ENCODE results near the gene DPP9. TPM values are rescaled to one million over a fixed set of nuclear protein-coding genes. Genes with fewer than 3 reads are reported as not detected.
A peak's percentile ranks its signal among the peaks of the same experiment; 100 is the strongest.

The DPP9 gene
- polyA plus RNA-seq, 3 donors: 12.6 to 23.8 (median 13.9) TPM

DNA sequence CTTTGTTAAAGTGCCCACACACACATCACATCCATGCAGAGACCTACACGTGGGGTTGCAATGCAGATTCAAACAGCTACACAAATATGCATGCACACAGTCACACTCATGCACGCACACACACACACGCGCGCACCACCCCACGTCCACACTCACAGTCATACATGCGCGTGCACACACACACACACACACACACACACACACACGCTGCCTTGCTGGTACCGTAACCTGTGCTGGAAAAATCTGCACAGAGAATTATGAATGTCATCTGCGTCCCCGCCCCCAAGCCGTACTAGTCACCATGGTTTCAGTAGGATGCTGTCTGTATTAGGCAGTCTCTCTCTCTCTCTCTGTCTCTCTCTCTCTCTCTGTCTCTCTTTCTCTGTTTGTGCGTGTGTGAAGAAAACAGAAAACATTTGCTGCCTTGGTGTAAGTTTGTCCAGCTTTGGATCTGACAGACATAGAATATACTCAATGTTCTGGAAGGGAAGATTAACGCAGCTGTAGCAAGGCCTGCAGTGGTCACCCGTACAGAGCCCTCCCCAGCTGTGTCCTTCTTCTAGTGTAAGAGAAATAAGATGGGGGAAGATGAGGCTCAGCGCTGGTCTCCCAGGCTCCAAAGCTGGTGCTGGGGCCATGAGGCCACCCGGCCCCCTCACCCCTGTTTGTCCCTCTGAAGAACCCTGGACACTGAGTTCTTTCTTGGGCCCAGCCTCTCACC lies 26.4 kb upstream of the DPP9 start:
- Mint-ChIP-seq H3K4me1 (peaks cover 13% of the 10 kb centered on the region), H3K27ac (no peak overlapping the region), H3K27me3 (ENCODE audit: low read depth in 3 of 3) (peaks cover 9 to 33% (median 15%) of the 10 kb centered on the region in 3 donors), H3K4me3 (no peak overlapping the region), H3K9me3 (peaks cover 2 to 9% (median 6%) of the 10 kb centered on the region in 7 donors), H3K36me3 (no peaks in the 10 kb centered on the region)
- WGBS (ENCODE audit: insufficient coverage): 77% methylated on average over 8 of the region's 18 CpGs
- Histone ChIP-seq H3K79me2 (ENCODE audit: insufficient read depth, low read length) (no peaks in the 10 kb centered on the region), H3K9me3 (replicated peaks in 1 of 2; ENCODE audit: control insufficient read depth in 1 of 2, insufficient read depth in 1 of 2, low read length in 2 of 2) (peaks cover 0 to 8% of the 10 kb centered on the region in 2 donors), H3K27me3 (ENCODE audit: control insufficient read depth in 2 of 2, insufficient read depth in 2 of 2, low read length in 2 of 2) (peaks cover 0 to 2% of the 10 kb centered on the region in 2 donors), H4K20me1 (ENCODE audit: insufficient read depth, low read length) (no peaks in the 10 kb centered on the region), H2AFZ (ENCODE audit: insufficient read depth, low read depth, low read length, poor library complexity, severe bottlenecking) (no peak overlapping the region), H3K4me3 (replicated peaks in 1 of 3; ENCODE audit: low read depth in 2 of 3, low read length in 3 of 3) (no peak overlapping the region), H3K36me3 (replicated peaks in 1 of 2; ENCODE audit: control insufficient read depth in 1 of 2, insufficient read depth in 2 of 2, low read length in 2 of 2) (no peaks in the 10 kb centered on the region), H3K9ac (ENCODE audit: insufficient read depth, low read length, poor library complexity, severe bottlenecking) (no peak overlapping the region), H3K27ac (ENCODE audit: low read depth in 1 of 2, low read length in 2 of 2) (no peak overlapping the region), H3K4me2 (replicated peaks; ENCODE audit: extremely low read depth, low read length, poor library complexity, severe bottlenecking) (no peak overlapping the region), H3K4me1 (ENCODE audit: control insufficient read depth in 1 of 2, insufficient read depth in 2 of 2, low read length in 2 of 2) (peaks cover 9% of the 10 kb centered on the region in 2 donors)
- TF ChIP-seq, protein P1, sequence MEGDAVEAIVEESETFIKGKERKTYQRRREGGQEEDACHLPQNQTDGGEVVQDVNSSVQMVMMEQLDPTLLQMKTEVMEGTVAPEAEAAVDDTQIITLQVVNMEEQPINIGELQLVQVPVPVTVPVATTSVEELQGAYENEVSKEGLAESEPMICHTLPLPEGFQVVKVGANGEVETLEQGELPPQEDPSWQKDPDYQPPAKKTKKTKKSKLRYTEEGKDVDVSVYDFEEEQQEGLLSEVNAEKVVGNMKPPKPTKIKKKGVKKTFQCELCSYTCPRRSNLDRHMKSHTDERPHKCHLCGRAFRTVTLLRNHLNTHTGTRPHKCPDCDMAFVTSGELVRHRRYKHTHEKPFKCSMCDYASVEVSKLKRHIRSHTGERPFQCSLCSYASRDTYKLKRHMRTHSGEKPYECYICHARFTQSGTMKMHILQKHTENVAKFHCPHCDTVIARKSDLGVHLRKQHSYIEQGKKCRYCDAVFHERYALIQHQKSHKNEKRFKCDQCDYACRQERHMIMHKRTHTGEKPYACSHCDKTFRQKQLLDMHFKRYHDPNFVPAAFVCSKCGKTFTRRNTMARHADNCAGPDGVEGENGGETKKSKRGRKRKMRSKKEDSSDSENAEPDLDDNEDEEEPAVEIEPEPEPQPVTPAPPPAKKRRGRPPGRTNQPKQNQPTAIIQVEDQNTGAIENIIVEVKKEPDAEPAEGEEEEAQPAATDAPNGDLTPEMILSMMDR (IDR thresholded peaks at IDR 0.05): no peak
- no peak for DNase-seq
- intact Hi-C loops (cut with micrococcal nuclease): no loop called here

DNA sequence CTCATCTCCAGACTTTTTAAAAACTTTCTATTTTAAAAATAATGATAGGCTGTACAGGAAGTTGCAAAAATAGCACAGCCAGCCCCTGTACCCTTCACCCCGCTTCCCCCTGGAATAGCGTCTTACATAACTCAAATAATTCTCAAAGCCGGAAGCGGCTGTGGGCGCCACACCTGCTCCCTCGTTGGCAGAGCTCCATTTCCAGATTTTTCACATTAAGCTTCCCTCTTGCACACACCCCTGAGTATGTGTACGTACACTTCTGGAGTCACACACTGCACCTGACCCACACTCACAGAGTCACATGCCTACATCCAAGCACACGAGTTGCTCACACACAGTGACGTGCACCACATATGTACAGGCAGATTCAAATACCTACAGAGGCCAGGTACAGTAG lies 24.9 kb upstream of the DPP9 start:
- Mint-ChIP-seq H3K9me3 (peaks cover 2 to 10% (median 6%) of the 10 kb centered on the region in 7 donors), H3K27me3 (ENCODE audit: low read depth in 3 of 3) (peaks cover 13 to 37% (median 15%) of the 10 kb centered on the region in 3 donors), H3K4me1 (peaks cover 16% of the 10 kb centered on the region), H3K27ac (no peak overlapping the region), H3K36me3 (no peaks in the 10 kb centered on the region), H3K4me3 (peak overlapping the region in 1 of 2 donors; percentile 44)
- intact Hi-C loops (cut with micrococcal nuclease): no loop called here
- WGBS (ENCODE audit: insufficient coverage): 31% methylated on average over 7 of the region's 9 CpGs
- Histone ChIP-seq H3K4me3 (replicated peaks in 1 of 3; ENCODE audit: low read depth in 2 of 3, low read length in 3 of 3) (no peak overlapping the region), H2AFZ (ENCODE audit: insufficient read depth, low read depth, low read length, poor library complexity, severe bottlenecking) (no peak overlapping the region), H4K20me1 (ENCODE audit: insufficient read depth, low read length) (no peaks in the 10 kb centered on the region), H3K9ac (ENCODE audit: insufficient read depth, low read length, poor library complexity, severe bottlenecking) (no peak overlapping the region), H3K4me1 (ENCODE audit: control insufficient read depth in 1 of 2, insufficient read depth in 2 of 2, low read length in 2 of 2) (peaks cover 9% of the 10 kb centered on the region in 2 donors), H3K4me2 (replicated peaks; ENCODE audit: extremely low read depth, low read length, poor library complexity, severe bottlenecking) (no peak overlapping the region), H3K36me3 (replicated peaks in 1 of 2; ENCODE audit: control insufficient read depth in 1 of 2, insufficient read depth in 2 of 2, low read length in 2 of 2) (no peaks in the 10 kb centered on the region), H3K9me3 (replicated peaks in 1 of 2; ENCODE audit: control insufficient read depth in 1 of 2, insufficient read depth in 1 of 2, low read length in 2 of 2) (peaks cover 0 to 8% of the 10 kb centered on the region in 2 donors), H3K79me2 (ENCODE audit: insufficient read depth, low read length) (no peaks in the 10 kb centered on the region), H3K27ac (ENCODE audit: low read depth in 1 of 2, low read length in 2 of 2) (no peak overlapping the region), H3K27me3 (ENCODE audit: control insufficient read depth in 2 of 2, insufficient read depth in 2 of 2, low read length in 2 of 2) (peaks cover 0 to 2% of the 10 kb centered on the region in 2 donors)
- TF ChIP-seq, protein P1 (IDR thresholded peaks at IDR 0.05): no peak
- no peak for DNase-seq

Measured in CD14-positive monocyte (primary cell).